ENCODE results near the gene ADK.

The ADK gene

GRCh38 chr10:74610299-74610698 is 459.3 kb downstream of the ADK start:
- no peak for DNase-seq (ENCODE audit: low read depth)

- no peak for DNase-seq (ENCODE audit: low read depth)
Observed at GRCh38 chr10:74612195-74612594, 461.2 kb downstream of the ADK start.

- no peak for DNase-seq (ENCODE audit: low read depth)
Observed at GRCh38 chr10:74620626-74621025, 469.6 kb downstream of the ADK start.

- DNase-seq (ENCODE audit: low read depth), result no peak
Observed at GRCh38 chr10:74623786-74624185, 472.8 kb downstream of the ADK start.

GRCh38 chr10:74624501-74624900 is 473.5 kb downstream of the ADK start:
- no peak for DNase-seq (ENCODE audit: low read depth)

GRCh38 chr10:74628136-74628535 is 477.1 kb downstream of the ADK start:
- no peak for DNase-seq (ENCODE audit: low read depth)

GRCh38 chr10:74634995-74635536 is 484.0 kb downstream of the ADK start:
- no peak for DNase-seq (ENCODE audit: low read depth)

GRCh38 chr10:74635655-74636054 is 484.6 kb downstream of the ADK start:
- no peak for DNase-seq (ENCODE audit: low read depth)

- DNase-seq (ENCODE audit: low read depth), result no peak
Observed at GRCh38 chr10:74637685-74638084, 486.7 kb downstream of the ADK start.

GRCh38 chr10:74640134-74640921 is 489.3 kb downstream of the ADK start:
- no peak for DNase-seq (ENCODE audit: low read depth)

- DNase-seq (ENCODE audit: low read depth), result no peak
Observed at GRCh38 chr10:74641659-74642058, 490.6 kb downstream of the ADK start.

- DNase-seq (ENCODE audit: low read depth), result no peak
Observed at GRCh38 chr10:74642901-74643595, 492.0 kb downstream of the ADK start.

- DNase-seq (ENCODE audit: low read depth), result no peak
Observed at GRCh38 chr10:74643596-74643975, 492.6 kb downstream of the ADK start.

- no peak for DNase-seq (ENCODE audit: low read depth)
Observed at GRCh38 chr10:74644738-74645137, 493.7 kb downstream of the ADK start.

GRCh38 chr10:74645692-74646091 is 494.7 kb downstream of the ADK start:
- DNase-seq (ENCODE audit: low read depth), result no peak

- no peak for DNase-seq (ENCODE audit: low read depth)
Observed at GRCh38 chr10:74650613-74651012, 499.6 kb downstream of the ADK start.

GRCh38 chr10:74651565-74651964 is 500.5 kb downstream of the ADK start:
- no peak for DNase-seq (ENCODE audit: low read depth)

- no peak for DNase-seq (ENCODE audit: low read depth)
Observed at GRCh38 chr10:74652664-74653063, 501.6 kb downstream of the ADK start.

- DNase-seq (ENCODE audit: low read depth), result no peak
Observed at GRCh38 chr10:74658511-74658910, 507.5 kb downstream of the ADK start.

GRCh38 chr10:74662635-74663034 is 511.6 kb downstream of the ADK start:
- DNase-seq (ENCODE audit: low read depth), result no peak

- DNase-seq (ENCODE audit: low read depth), result no peak
Observed at GRCh38 chr10:74669210-74669609, 518.2 kb downstream of the ADK start.

- no peak for DNase-seq (ENCODE audit: low read depth)
Observed at GRCh38 chr10:74671716-74672115, 520.7 kb downstream of the ADK start.

- DNase-seq (ENCODE audit: low read depth), result no peak
Observed at GRCh38 chr10:74672430-74673165, 521.6 kb downstream of the ADK start.
